ENCODE data around the gene PTPN4. TPM values are rescaled to one million over a fixed set of nuclear protein-coding genes. Genes with fewer than 3 reads are reported as not detected.

PTPN4 gene
- polyA plus RNA-seq, 3 donors, result 5.5 to 6.7 (median 5.7) TPM

- intact Hi-C loops (cut with micrococcal nuclease), result no loop called here
- Histone ChIP-seq H3K4me2 (replicated peaks; ENCODE audit: extremely low read depth, low read length, poor library complexity, severe bottlenecking) (no peak overlapping the region), H4K20me1 (ENCODE audit: insufficient read depth, low read length) (peaks cover 5% of the 10 kb centered on the region), H3K36me3 (replicated peaks in 1 of 2; ENCODE audit: control insufficient read depth in 1 of 2, insufficient read depth in 2 of 2, low read length in 2 of 2) (no peaks in the 10 kb centered on the region), H3K27me3 (ENCODE audit: control insufficient read depth in 2 of 2, insufficient read depth in 2 of 2, low read length in 2 of 2) (no peaks in the 10 kb centered on the region), H3K4me3 (replicated peaks in 1 of 3; ENCODE audit: low read depth in 2 of 3, low read length in 3 of 3) (no peak overlapping the region), H3K9me3 (replicated peaks in 1 of 2; ENCODE audit: control insufficient read depth in 1 of 2, insufficient read depth in 1 of 2, low read length in 2 of 2) (peaks cover 25 to 27% of the 10 kb centered on the region in 2 donors), H2AFZ (ENCODE audit: insufficient read depth, low read depth, low read length, poor library complexity, severe bottlenecking) (no peak overlapping the region), H3K9ac (ENCODE audit: insufficient read depth, low read length, poor library complexity, severe bottlenecking) (no peak overlapping the region), H3K4me1 (ENCODE audit: control insufficient read depth in 1 of 2, insufficient read depth in 2 of 2, low read length in 2 of 2) (no peaks in the 10 kb centered on the region), H3K79me2 (ENCODE audit: insufficient read depth, low read length) (no peaks in the 10 kb centered on the region), H3K27ac (ENCODE audit: low read depth in 1 of 2, low read length in 2 of 2) (no peak overlapping the region)
- no peak for TF ChIP-seq CTCF (IDR thresholded peaks at IDR 0.05)
- Mint-ChIP-seq H3K36me3 (peaks cover 3 to 7% of the 10 kb centered on the region in 2 donors), H3K4me1 (peaks cover 4% of the 10 kb centered on the region), H3K27me3 (ENCODE audit: low read depth in 3 of 3) (peaks cover 0 to 6% (median 5%) of the 10 kb centered on the region in 3 donors), H3K4me3 (no peak overlapping the region), H3K27ac (no peak overlapping the region), H3K9me3 (peaks cover 16 to 26% (median 22%) of the 10 kb centered on the region in 7 donors)
- WGBS (ENCODE audit: insufficient coverage), result no CpG with 5 or more reads among the region's 2 CpGs
- no peak for DNase-seq
These were observed 96.8 kb downstream of the PTPN4 start for GRCh38 chr2:119856469-119856901.

- Histone ChIP-seq H3K4me1 (ENCODE audit: control insufficient read depth in 1 of 2, insufficient read depth in 2 of 2, low read length in 2 of 2) (no peaks in the 10 kb centered on the region), H3K27ac (ENCODE audit: low read depth in 1 of 2, low read length in 2 of 2) (no peak overlapping the region), H3K27me3 (ENCODE audit: control insufficient read depth in 2 of 2, insufficient read depth in 2 of 2, low read length in 2 of 2) (no peaks in the 10 kb centered on the region), H3K79me2 (ENCODE audit: insufficient read depth, low read length) (no peaks in the 10 kb centered on the region), H3K36me3 (replicated peaks in 1 of 2; ENCODE audit: control insufficient read depth in 1 of 2, insufficient read depth in 2 of 2, low read length in 2 of 2) (no peaks in the 10 kb centered on the region), H3K9ac (ENCODE audit: insufficient read depth, low read length, poor library complexity, severe bottlenecking) (no peak overlapping the region), H3K4me3 (replicated peaks in 1 of 3; ENCODE audit: low read depth in 2 of 3, low read length in 3 of 3) (no peak overlapping the region), H3K9me3 (replicated peaks in 1 of 2; ENCODE audit: control insufficient read depth in 1 of 2, insufficient read depth in 1 of 2, low read length in 2 of 2) (peaks cover 16% of the 10 kb centered on the region in 2 donors), H4K20me1 (ENCODE audit: insufficient read depth, low read length) (peaks cover 5% of the 10 kb centered on the region), H2AFZ (ENCODE audit: insufficient read depth, low read depth, low read length, poor library complexity, severe bottlenecking) (no peak overlapping the region), H3K4me2 (replicated peaks; ENCODE audit: extremely low read depth, low read length, poor library complexity, severe bottlenecking) (no peak overlapping the region)
- H3K4me3 Mint-ChIP-seq, result no peak overlapping the region
- H3K36me3 Mint-ChIP-seq, result peaks cover under 1 to 4% of the 10 kb centered on the region in 2 donors
- no peak for DNase-seq
- peaks cover 0 to 6% (median 5%) of the 10 kb centered on the region in 3 donors for H3K27me3 Mint-ChIP-seq (ENCODE audit: low read depth in 3 of 3)
- intact Hi-C loops (cut with micrococcal nuclease), result no loop called here
- peak overlapping the region in 1 of 7 donors; percentile 18 for H3K27ac Mint-ChIP-seq
- peaks cover 7 to 13% (median 10%) of the 10 kb centered on the region in 7 donors for H3K9me3 Mint-ChIP-seq
- peaks cover 4% of the 10 kb centered on the region for H3K4me1 Mint-ChIP-seq
- no peak for TF ChIP-seq CTCF (IDR thresholded peaks at IDR 0.05)
- WGBS (ENCODE audit: insufficient coverage), result 80% methylated on average over 2 of the region's 3 CpGs
These were observed 98.0 kb downstream of the PTPN4 start for GRCh38 chr2:119857742-119858141.

Measured in CD14-positive monocyte (primary cell).